ENCODE results near the gene SORBS1. TPM values are rescaled to one million over a fixed set of nuclear protein-coding genes. Genes with fewer than 3 reads are reported as not detected.

SORBS1 gene
- total RNA-seq, 2 experiments from 2014 or later = 0.56 to 0.74 TPM

DNA sequence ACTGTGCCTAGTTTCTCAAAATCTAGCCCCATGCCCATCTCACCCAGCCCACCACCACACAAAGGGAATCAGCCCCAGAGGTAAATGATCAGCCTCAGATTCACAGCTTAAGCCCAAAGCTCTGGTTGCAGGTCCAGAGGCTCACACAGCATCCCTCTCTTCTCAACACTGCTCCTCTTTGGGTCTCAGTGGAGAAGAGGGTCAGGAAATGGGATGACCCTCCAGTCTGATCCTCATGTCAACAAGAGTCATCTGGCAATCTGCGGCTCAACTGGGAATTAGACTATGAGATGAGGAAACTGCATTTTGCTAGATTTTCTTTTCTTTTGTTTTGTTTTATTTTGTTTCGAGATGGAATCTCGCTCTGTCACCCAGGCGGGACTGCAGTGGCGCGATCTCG is 144.2 kb downstream of the SORBS1 start:
- Mint-ChIP-seq H3K27ac (no peak overlapping the region), H3K4me1 (no peaks in the 10 kb centered on the region), H3K27me3 (peaks cover 3% of the 10 kb centered on the region), H3K9me3 (no peaks in the 10 kb centered on the region), H3K4me3 (no peak overlapping the region), H3K36me3 (ENCODE audit: low read depth) (no peaks in the 10 kb centered on the region)
- ChIA-PET POLR2A (no interaction called here), CTCF (interaction anchor here (0.7 to 2.5 kb wide), 3 partner anchors 9 to 13 kb away, joined by 3 to 6 read pairs (median 3); no protein-coding TSS in a partner anchor)
- no peak for DNase-seq

DNA sequence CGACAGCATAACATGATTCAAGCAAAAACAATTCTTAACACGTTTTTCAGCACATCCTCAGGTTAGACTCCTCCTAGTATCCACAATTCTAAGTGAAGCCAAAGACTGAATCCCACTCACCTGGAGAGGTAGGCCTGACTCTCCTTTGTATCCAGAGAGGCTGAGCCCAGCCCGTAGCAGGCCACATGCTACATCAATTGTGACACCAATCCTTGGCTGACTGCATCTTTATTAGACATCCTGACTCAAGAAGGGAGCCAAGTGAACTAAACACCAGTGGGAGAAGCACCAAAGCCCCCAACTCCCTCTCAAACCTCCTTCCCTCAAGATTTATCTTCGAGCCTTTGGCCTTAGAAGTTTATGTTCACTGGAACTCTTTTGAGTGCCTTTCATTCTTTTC is 144.9 kb downstream of the SORBS1 start:
- POLR2A ChIA-PET = no interaction called here
- no peak overlapping the region for H3K27ac Mint-ChIP-seq
- no peaks in the 10 kb centered on the region for H3K9me3 Mint-ChIP-seq
- no peak overlapping the region for H3K4me3 Mint-ChIP-seq
- CTCF ChIA-PET = interaction anchor here (1.2 to 2.5 kb wide), 4 partner anchors 11 to 14 kb away, joined by 3 to 6 read pairs (median 4); no protein-coding TSS in a partner anchor
- no peaks in the 10 kb centered on the region for H3K36me3 Mint-ChIP-seq (ENCODE audit: low read depth)
- no peaks in the 10 kb centered on the region for H3K4me1 Mint-ChIP-seq
- peaks cover 3% of the 10 kb centered on the region for H3K27me3 Mint-ChIP-seq
- no peak for DNase-seq

DNA sequence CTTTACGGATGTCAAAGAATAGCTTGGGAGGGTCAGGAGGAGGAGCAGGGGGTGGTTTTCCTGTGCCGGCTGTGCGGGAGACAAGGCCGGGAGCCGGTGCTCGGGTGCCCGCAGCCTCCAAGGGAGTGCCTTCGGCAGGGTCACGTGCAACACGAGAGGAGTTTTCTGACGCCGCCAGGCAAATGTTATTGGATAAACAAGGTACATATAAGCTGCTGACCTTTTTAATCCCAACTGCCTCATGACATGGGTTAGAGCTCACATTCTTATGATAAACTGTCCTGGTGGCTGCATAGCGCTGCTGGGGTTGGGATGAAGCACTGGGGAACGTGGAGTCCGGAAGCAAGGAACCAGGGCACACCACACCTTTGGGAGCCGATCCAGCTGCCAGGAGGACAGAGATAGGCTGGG is 145.5 kb downstream of the SORBS1 start:
- no peak overlapping the region for H3K4me3 Mint-ChIP-seq
- H3K9me3 Mint-ChIP-seq = no peaks in the 10 kb centered on the region
- DNase-seq = no peak
- H3K36me3 Mint-ChIP-seq (ENCODE audit: low read depth) = no peaks in the 10 kb centered on the region
- POLR2A ChIA-PET = no interaction called here
- CTCF ChIA-PET = interaction anchor here (0.5 to 2.5 kb wide), 4 partner anchors 10 to 22 kb away, joined by 3 to 6 read pairs (median 4); no protein-coding TSS in a partner anchor
- H3K27me3 Mint-ChIP-seq = no peaks in the 10 kb centered on the region
- no peak overlapping the region for H3K27ac Mint-ChIP-seq
- no peaks in the 10 kb centered on the region for H3K4me1 Mint-ChIP-seq

DNA sequence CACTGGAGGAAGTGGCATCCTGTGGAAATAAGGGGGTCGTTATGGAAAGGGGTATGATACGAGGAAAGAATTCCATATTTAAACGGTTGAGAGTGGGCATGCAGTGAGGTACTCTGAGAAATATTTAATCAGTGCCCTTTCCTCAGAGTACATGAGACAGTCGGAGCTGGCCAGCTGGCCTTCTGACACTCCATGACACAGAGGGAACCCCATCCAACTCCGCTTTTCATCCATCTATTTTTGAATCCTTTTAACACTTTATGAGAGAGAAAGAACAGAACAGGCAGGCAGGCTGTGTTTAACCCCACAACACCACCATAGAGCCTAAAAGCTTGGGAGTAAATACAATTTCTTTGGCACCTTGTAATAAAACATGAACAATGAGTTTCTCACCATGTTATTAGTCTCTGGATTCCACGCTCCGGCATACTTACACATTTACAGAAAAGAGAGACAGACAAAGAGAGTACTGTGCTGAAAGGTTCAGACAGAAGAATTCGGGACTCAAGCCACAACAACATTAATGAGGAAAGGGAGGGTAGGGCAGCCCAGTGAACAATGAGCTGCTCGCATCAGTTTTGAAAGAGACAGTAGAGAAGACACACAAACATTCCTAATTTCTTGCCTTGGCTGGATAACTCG is 146.2 kb downstream of the SORBS1 start:
- POLR2A ChIA-PET = no interaction called here
- Mint-ChIP-seq H3K4me1 (no peaks in the 10 kb centered on the region), H3K36me3 (ENCODE audit: low read depth) (no peaks in the 10 kb centered on the region), H3K27me3 (no peaks in the 10 kb centered on the region), H3K27ac (no peak overlapping the region), H3K9me3 (no peaks in the 10 kb centered on the region), H3K4me3 (no peak overlapping the region)
- DNase-seq = no peak
- CTCF ChIA-PET = interaction anchor here (0.5 to 2.5 kb wide), 4 partner anchors 10 to 23 kb away, joined by 3 to 6 read pairs (median 4); no protein-coding TSS in a partner anchor

DNA sequence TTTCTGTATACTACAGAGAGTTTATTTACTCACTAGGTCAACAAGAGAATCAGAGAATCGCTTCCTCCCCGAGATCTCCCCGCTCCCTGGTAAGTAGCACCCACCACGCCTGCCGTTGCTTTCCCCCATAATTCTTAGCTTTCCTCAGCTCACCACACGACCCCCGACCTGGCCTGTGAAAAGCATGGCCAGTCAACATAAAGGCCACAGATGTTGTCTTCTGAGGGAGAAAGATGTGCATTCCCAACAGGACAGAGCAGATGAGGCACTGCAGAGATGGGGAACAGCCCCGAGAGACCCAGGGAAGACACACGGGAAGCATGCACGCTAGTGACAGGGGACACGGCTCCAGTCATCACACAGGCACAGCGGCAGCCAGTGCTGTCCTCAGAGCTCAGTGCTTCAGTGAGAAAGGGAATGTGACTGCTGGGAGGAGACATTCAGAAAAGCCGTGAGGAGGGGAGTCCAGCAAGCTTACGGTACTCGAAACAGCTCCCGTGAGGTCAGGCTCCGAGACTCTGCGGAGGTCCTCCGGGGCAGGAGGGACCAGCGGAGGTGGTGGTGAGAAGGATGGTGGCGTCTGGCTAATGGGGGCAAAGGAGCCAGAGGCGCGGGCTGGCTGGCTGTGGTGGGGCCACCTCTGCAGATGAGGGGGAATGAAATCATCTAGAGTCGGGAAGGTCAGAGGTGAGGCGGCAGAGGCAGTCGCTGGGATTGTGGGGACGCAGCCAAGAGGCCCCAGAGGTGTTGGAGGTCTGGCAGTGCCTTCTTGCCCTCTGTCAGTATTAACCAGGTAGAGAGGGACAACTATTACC is 146.9 kb downstream of the SORBS1 start:
- CTCF ChIA-PET = interaction anchor here (0.9 kb wide), 1 partner anchor 18 kb away, joined by 3 read pairs; no protein-coding TSS in a partner anchor
- DNase-seq = no peak
- no peak overlapping the region for H3K4me3 Mint-ChIP-seq
- no peak overlapping the region for H3K27ac Mint-ChIP-seq
- H3K27me3 Mint-ChIP-seq = no peaks in the 10 kb centered on the region
- H3K4me1 Mint-ChIP-seq = no peaks in the 10 kb centered on the region
- POLR2A ChIA-PET = no interaction called here
- no peaks in the 10 kb centered on the region for H3K9me3 Mint-ChIP-seq
- no peaks in the 10 kb centered on the region for H3K36me3 Mint-ChIP-seq (ENCODE audit: low read depth)

DNA sequence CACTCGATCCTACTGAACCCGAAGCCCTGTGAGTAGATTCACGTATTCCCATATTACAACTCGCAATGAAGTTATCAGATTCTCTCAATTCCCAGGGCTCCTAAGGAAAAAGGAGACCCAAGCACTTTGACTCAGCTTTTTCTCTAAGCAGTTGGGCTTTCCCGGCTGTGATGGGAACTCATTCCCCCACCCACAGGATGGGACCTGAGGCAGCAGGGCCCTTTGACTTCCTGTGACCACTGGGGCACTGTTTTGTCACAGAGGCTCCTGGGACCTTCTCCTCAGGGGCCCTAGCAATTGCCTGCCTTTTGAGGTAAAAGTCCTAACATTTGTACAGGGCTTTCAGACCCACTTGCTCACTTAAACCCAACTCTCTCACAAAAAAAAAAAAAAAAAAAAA is 147.6 kb downstream of the SORBS1 start:
- POLR2A ChIA-PET = no interaction called here
- Mint-ChIP-seq H3K36me3 (ENCODE audit: low read depth) (no peaks in the 10 kb centered on the region), H3K27ac (no peak overlapping the region), H3K4me3 (no peak overlapping the region), H3K9me3 (no peaks in the 10 kb centered on the region), H3K4me1 (no peaks in the 10 kb centered on the region), H3K27me3 (no peaks in the 10 kb centered on the region)
- CTCF ChIA-PET = no interaction called here
- no peak for DNase-seq

DNA sequence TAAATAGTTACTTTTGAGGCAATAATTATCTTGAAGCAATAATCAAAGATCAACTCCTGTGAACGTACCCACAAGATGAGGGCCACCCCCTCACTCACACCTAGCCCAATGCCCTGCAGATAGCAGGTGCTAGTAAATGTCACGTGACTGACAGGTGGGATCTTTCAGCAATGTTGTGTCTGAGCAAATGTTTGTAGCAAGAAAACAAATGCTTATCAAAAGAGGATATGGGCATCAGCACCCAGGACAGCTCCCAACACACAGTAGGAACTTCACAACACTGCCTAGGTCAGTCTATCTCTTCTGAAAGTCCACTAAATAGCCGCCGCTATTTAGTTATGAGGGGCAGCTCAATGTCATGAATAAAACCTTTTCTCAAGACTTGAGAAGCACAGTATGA is 149.5 kb downstream of the SORBS1 start:
- CTCF ChIA-PET = interaction anchor here (1.1 to 2.3 kb wide), 2 partner anchors 14 to 38 kb away, joined by 3 to 5 read pairs; no protein-coding TSS in a partner anchor
- H3K27me3 Mint-ChIP-seq = no peaks in the 10 kb centered on the region
- POLR2A ChIA-PET = no interaction called here

DNA sequence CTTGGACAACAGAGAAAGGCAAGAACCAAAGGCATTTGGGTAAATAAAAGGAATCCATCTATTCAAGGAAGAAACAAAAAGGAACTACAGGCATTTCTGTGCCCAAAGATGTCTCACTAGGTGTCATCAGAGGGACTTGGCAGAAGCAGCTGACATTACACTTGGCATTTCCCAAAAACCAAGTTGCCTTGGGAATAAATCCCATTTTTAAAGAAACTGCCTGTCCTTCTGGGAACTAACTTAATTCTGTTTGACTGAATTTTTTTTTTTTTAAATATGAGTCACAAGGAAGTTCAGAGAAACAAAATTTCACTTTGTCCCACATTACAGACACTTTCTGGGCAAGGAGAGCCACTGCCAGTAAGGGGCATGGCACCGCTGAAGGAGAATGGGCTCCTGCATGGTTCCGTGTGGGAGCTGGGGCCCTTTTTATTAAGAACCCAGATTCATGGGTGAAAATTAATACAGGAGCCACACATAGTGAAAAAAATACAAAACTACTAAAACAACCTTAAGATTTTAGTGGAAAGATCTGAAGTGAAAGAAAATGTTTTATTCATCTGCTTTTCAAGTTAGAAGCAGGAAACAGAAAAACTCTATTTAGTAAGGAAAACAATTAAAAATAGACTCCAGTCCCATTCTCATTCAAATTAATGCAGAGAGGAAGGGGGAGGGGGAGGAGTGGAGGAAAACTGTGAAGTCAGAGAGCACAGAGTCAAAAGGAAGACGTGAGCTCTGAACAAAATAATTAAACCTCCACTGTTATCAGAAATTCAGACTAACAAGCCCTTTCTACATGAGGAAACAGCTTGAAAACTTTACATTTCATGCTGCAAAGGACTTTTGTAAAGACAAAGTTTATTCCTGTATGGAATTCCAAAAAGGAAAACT is 151.9 kb downstream of the SORBS1 start:
- no peaks in the 10 kb centered on the region for H3K4me1 Mint-ChIP-seq
- H3K36me3 Mint-ChIP-seq (ENCODE audit: low read depth) = no peaks in the 10 kb centered on the region
- ChIA-PET CTCF (interaction anchor here (1.4 to 1.9 kb wide), 2 partner anchors 11 to 22 kb away, joined by 4 to 5 read pairs; no protein-coding TSS in a partner anchor), POLR2A (no interaction called here)
- H3K27me3 Mint-ChIP-seq = no peaks in the 10 kb centered on the region
- no peak for DNase-seq
- no peak overlapping the region for H3K27ac Mint-ChIP-seq
- H3K9me3 Mint-ChIP-seq = no peaks in the 10 kb centered on the region
- H3K4me3 Mint-ChIP-seq = no peak overlapping the region

More for the DNA sequence above, 149.5 kb downstream of the SORBS1 start:
- Mint-ChIP-seq H3K36me3 (ENCODE audit: low read depth) (no peaks in the 10 kb centered on the region), H3K4me1 (no peaks in the 10 kb centered on the region), H3K9me3 (no peaks in the 10 kb centered on the region), H3K27ac (no peak overlapping the region), H3K4me3 (no peak overlapping the region)
- no peak for DNase-seq

DNA sequence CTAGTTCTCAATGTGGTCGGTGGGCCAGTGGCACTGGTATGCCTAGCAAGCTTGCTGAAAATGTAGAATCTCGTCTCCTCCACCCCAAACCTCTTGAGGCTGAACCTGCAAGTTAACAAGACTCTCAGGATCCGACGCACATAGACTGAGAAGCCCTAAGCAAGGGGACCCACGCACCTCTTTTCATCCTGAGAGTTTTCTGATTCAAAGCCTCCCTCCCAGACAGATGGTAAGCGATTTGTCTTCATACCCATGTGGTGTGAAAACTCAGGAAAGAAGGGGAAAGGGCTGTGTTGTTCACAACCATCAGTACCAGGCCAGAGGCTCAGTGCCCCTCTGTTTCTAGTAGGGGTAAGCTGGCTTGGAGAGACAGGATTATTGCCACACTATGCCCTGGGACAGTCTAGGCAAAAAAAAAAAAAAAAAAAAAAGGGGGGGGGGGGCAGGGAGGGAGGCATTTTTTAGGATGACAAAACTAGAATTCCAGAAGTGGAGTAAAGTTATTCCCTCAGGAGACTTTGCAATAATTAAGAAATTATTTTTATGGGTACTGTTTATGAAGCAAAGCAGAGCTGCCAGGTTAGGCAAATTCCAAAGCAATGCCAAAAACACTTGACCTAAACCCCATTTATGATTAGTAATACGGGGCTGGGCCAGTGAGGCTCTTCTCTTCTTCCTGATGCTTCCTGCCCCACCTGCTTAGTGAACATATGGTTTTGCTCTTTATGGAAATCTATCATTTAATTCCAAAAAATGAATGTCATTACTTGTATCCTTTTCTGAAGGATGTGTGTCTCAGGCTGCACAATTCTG is 152.8 kb downstream of the SORBS1 start:
- H3K4me3 Mint-ChIP-seq = no peak overlapping the region
- no peak overlapping the region for H3K27ac Mint-ChIP-seq
- CTCF ChIA-PET = no interaction called here
- POLR2A ChIA-PET = no interaction called here
- no peaks in the 10 kb centered on the region for H3K27me3 Mint-ChIP-seq
- H3K36me3 Mint-ChIP-seq (ENCODE audit: low read depth) = no peaks in the 10 kb centered on the region
- DNase-seq = no peak
- H3K9me3 Mint-ChIP-seq = no peaks in the 10 kb centered on the region
- no peaks in the 10 kb centered on the region for H3K4me1 Mint-ChIP-seq

DNA sequence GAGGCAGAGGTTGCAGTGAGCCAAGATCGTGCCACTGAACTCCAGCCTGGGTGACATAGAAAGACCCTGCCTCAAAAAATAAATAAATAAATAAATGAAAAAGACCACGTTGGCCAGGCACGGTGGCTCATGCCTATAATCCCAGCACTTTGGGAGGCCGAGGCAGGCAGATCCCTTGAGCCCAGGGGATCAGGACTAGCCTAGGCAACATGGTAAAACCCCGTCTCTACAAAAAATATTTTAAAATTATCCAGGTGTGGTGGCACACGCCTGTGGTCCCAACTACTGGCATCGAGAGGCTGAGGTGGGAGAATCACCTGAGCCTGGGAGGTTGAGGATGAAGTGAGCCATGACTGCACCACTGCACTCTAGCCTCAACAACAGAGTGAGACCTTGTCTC is 153.6 kb downstream of the SORBS1 start:
- Mint-ChIP-seq H3K27me3 (no peaks in the 10 kb centered on the region), H3K9me3 (no peaks in the 10 kb centered on the region), H3K4me1 (no peaks in the 10 kb centered on the region), H3K27ac (no peak overlapping the region), H3K4me3 (no peak overlapping the region), H3K36me3 (ENCODE audit: low read depth) (no peaks in the 10 kb centered on the region)
- CTCF ChIA-PET = no interaction called here
- POLR2A ChIA-PET = no interaction called here
- no peak for DNase-seq

DNA sequence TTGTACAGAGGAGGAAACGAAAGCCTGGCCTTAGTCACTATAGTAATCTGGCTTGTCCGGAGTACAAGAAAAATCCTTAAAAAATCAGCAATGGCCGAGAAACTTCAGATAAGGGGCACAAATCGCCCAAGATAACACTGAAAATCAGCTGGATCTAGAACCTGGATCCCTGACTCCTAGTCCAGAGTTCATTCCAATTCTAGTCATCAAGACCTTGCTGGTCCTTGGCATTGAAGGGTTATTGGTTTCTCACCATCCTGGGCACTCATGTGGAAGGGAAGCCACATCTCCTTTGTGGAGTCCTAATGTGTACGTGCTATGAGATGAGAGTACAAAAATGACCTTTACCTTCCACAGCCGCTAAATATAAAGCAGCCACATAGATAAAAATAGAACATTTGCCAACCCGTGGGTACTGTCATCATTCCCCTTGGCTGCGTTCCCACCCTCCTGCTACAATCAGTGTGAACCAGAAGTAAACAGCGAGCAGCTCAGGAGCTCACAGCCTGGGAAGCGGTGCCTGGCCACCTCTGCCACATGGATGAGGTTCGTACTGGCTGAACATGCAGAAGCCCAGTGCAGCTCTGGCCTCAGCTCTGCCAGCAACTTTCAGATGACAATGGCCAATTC is 154.4 kb downstream of the SORBS1 start:
- Mint-ChIP-seq H3K27me3 (no peaks in the 10 kb centered on the region), H3K4me3 (no peak overlapping the region), H3K27ac (no peak overlapping the region), H3K36me3 (ENCODE audit: low read depth) (no peaks in the 10 kb centered on the region), H3K4me1 (no peaks in the 10 kb centered on the region), H3K9me3 (no peaks in the 10 kb centered on the region)
- CTCF ChIA-PET = no interaction called here
- POLR2A ChIA-PET = no interaction called here
- DNase-seq = no peak

DNA sequence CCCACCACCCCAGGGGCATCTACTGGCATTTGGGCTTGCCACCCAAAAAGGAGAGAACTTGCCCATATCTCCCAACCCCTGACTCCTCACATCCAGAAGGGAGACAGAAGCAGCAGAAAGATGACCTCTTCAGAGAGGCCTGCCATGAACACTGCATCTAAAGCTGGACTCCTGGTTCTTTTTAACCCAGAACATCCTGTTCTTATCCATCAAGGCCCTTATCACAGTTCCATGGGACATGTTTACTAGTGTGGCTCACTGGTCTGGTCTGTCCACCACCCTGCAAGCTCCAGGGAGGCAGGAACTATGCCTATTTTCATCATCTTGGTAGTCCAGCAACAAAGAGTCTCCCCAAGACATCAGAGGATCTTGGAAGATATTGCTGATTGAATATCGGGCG is 155.5 kb downstream of the SORBS1 start:
- CTCF ChIA-PET = interaction anchor here (0.6 to 0.9 kb wide), 2 partner anchors 10 to 80 kb away, joined by 4 to 5 read pairs; no protein-coding TSS in a partner anchor
- no peak for DNase-seq
- POLR2A ChIA-PET = no interaction called here
- Mint-ChIP-seq H3K36me3 (ENCODE audit: low read depth) (no peaks in the 10 kb centered on the region), H3K27ac (no peak overlapping the region), H3K27me3 (no peaks in the 10 kb centered on the region), H3K4me1 (no peaks in the 10 kb centered on the region), H3K4me3 (no peak overlapping the region), H3K9me3 (no peaks in the 10 kb centered on the region)

Data from activated CD4-positive, alpha-beta T cell treated with anti-CD3 and anti-CD28 coated beads, Interleukin-2, amount 10 ng/mL, durations not matched to agents 7 days and 5 days (primary cell).